Liver (tissue), 9 donors: ENCODE results near the gene SERPINA4. TPM values are rescaled to one million over a fixed set of nuclear protein-coding genes. Genes with fewer than 3 reads are reported as not detected.

Source experiments
- DNase-seq: peaks from one replicate; pipeline ENCODE4 v3.0.0-alpha.2; 2017; ENCODE audit warnings: low spot score
- H3K27ac ChIP-seq, 2 donors: one replicate each; pipeline ENCODE4 v1.7.0; 2013; ENCODE audit warnings: inconsistent platforms in 2 of 2, low read length in 2 of 2, control low read depth in 1 of 2, low read depth in 1 of 2, mild to moderate bottlenecking in 1 of 2
- H3K27me3 ChIP-seq, 4 donors: one replicate each; pipeline versions ENCODE4 v1.6.1 to v1.7.0; 2013; ENCODE audit warnings: low read length in 3 of 4, inconsistent platforms in 1 of 4, mild to moderate bottlenecking in 1 of 4, moderate library complexity in 1 of 4; ENCODE audit not compliant: control insufficient read depth in 4 of 4, insufficient read depth in 4 of 4
- H3K36me3 ChIP-seq, 4 donors: one replicate each; pipeline versions ENCODE4 v1.6.1 to v1.7.0; 2013; ENCODE audit warnings: low read length in 3 of 4, mild to moderate bottlenecking in 3 of 4, low read depth in 1 of 4, moderate library complexity in 1 of 4; ENCODE audit not compliant: control insufficient read depth in 4 of 4, insufficient read depth in 3 of 4
- H3K4me1 ChIP-seq, 4 donors: one replicate each; pipeline versions ENCODE4 v1.6.1 to v1.7.0; 2013; ENCODE audit warnings: low read length in 3 of 4, mild to moderate bottlenecking in 3 of 4, moderate library complexity in 1 of 4; ENCODE audit not compliant: control insufficient read depth in 4 of 4, insufficient read depth in 4 of 4
- H3K4me3 ChIP-seq, 3 donors: one replicate each; pipeline versions ENCODE4 v1.6.1 to v1.7.0; 2013; ENCODE audit warnings: low read length in 3 of 3, control low read depth in 1 of 3, low read depth in 1 of 3, mild to moderate bottlenecking in 1 of 3
- H3K9ac ChIP-seq, 2 donors: one replicate each; pipeline ENCODE4 v1.7.0; 2013; ENCODE audit warnings: low read length in 2 of 2, mild to moderate bottlenecking in 2 of 2, moderate library complexity in 2 of 2, control low read depth in 1 of 2, low read depth in 1 of 2
- H3K9me3 ChIP-seq, 4 donors: one replicate each; pipeline versions ENCODE4 v1.6.1 to v1.7.0; 2013; ENCODE audit warnings: low read length in 3 of 4; ENCODE audit not compliant: control insufficient read depth in 4 of 4
- CTCF ChIP-seq: fragments of 150-350 bp; IDR thresholded peaks from 2 replicates; pipeline ENCODE4 v1.5.1; 2017; ENCODE audit warnings: improper control_type of control experiment, low read depth, low read length; ENCODE audit not compliant: missing input control
- EGR1 ChIP-seq, 2 donors: IDR thresholded peaks; 2 replicates each; pipeline ENCODE4 v1.6.1; 2016 to 2018; ENCODE audit warnings: antibody characterized with exemption in 2 of 2, low read depth in 2 of 2
- FOXA1 ChIP-seq: IDR thresholded peaks from 2 replicates; pipeline ENCODE4 v1.6.1; 2016; ENCODE audit warnings: antibody characterized with exemption
- FOXA2 ChIP-seq: IDR thresholded peaks from 2 replicates; pipeline ENCODE4 v1.6.1; 2016; ENCODE audit warnings: antibody characterized with exemption
- GABPA ChIP-seq, 2 donors: IDR thresholded peaks in 1 of 2; conservative IDR thresholded peaks in 1 of 2; 2 replicates each; pipeline ENCODE4 v1.6.1; 2016; ENCODE audit warnings: antibody characterized with exemption in 2 of 2, mild to moderate bottlenecking in 1 of 2, moderate library complexity in 1 of 2
- HNF4A ChIP-seq, 2 donors: conservative IDR thresholded peaks; 2 replicates each; pipeline ENCODE4 v1.6.1; 2016; ENCODE audit warnings: antibody characterized with exemption in 2 of 2, mild to moderate bottlenecking in 2 of 2
- HNF4G ChIP-seq: IDR thresholded peaks from 2 replicates; pipeline ENCODE4 v1.6.1; 2016; ENCODE audit warnings: antibody characterized with exemption
- JUND ChIP-seq, 2 donors: IDR thresholded peaks; 2 replicates each; pipeline ENCODE4 v1.6.1; 2016; ENCODE audit warnings: antibody characterized with exemption in 2 of 2
- RAD21 ChIP-seq, 2 donors: IDR thresholded peaks; 2 replicates each; pipeline ENCODE4 v1.6.1; 2016; ENCODE audit warnings: antibody characterized with exemption in 2 of 2, mild to moderate bottlenecking in 2 of 2
- REST ChIP-seq: IDR thresholded peaks from 2 replicates; pipeline ENCODE4 v1.6.1; 2016; ENCODE audit warnings: antibody characterized with exemption, mild to moderate bottlenecking
- RXRA ChIP-seq, 2 donors: IDR thresholded peaks; 2 replicates each; pipeline ENCODE4 v1.6.1; 2017 to 2018; ENCODE audit warnings: antibody characterized with exemption in 2 of 2, mild to moderate bottlenecking in 1 of 2
- TAF1 ChIP-seq: conservative IDR thresholded peaks from 2 replicates; pipeline ENCODE4 v1.6.1; 2016; ENCODE audit warnings: antibody characterized with exemption, mild to moderate bottlenecking
- YY1 ChIP-seq: IDR thresholded peaks from 2 replicates; pipeline ENCODE4 v1.6.1; 2016; ENCODE audit warnings: antibody characterized with exemption, mild to moderate bottlenecking
- ZBTB33 ChIP-seq: IDR thresholded peaks from 2 replicates; pipeline ENCODE4 v1.6.1; 2016; ENCODE audit warnings: antibody characterized with exemption
- WGBS: extraction: QIAGEN DNeasy Blood & Tissue Kit; methylation state at CpG from one replicate; pipeline ENCODE4 v1.1.7; 2013; 5-methylcytosine and 5-hydroxymethylcytosine counted together
- polyA plus RNA-seq, 2 donors: library from polyadenylated mRNA; stranded (reverse) in 1 of 2; unstranded in 1 of 2; fragments of 200-250 nt in 1 of 2; fragments of >200 nt in 1 of 2; fragmentation: Nextera tagmentation in 1 of 2; extraction: Ambion mirVana in 1 of 2; gene quantifications; one replicate each; pipeline versions ENCODE4 v1.2.1 to v1.2.3, GENCODE V29; 2013 to 2015
- total RNA-seq, 2 donors: library from RNA; depleted of rRNA; stranded (reverse); fragments of >200 nt; gene quantifications; one replicate each; pipeline ENCODE4 v1.2.3, GENCODE V29; 2014
- TF ChIP-seq, protein P1 (sequence below): IDR thresholded peaks from 2 replicates; pipeline ENCODE4 v1.6.1; 2016; ENCODE audit warnings: antibody characterized with exemption
- TF ChIP-seq, protein P2 (sequence below): IDR thresholded peaks from 2 replicates; pipeline ENCODE4 v1.6.1; 2016; ENCODE audit warnings: antibody characterized with exemption
- donor health status: healthy.
- donor health status: healthy.
- donor health status: healthy.
- donor health status: healthy.
- donor health status: healthy.

SERPINA4 gene
- total and polyA plus RNA-seq, 4 donors = 50.5 to 150 (median 74.0) TPM

- Histone ChIP-seq H3K27ac (no peak overlapping the region), H3K4me3 (no peak overlapping the region), H3K4me1 (peaks cover 16 to 91% (median 72%) of the 10 kb centered on the region in 4 donors), H3K9ac (no peak overlapping the region), H3K27me3 (no peaks in the 10 kb centered on the region), H3K36me3 (peaks cover 0 to 12% (median 1%) of the 10 kb centered on the region in 4 donors), H3K9me3 (no peaks in the 10 kb centered on the region)
- WGBS = 49% methylated on average over 5 of the region's 5 CpGs
- peak in 1 of 2 donors; percentile 15 for TF ChIP-seq HNF4A (conservative IDR thresholded peaks at IDR 0.05)
- TF ChIP-seq, protein P1, sequence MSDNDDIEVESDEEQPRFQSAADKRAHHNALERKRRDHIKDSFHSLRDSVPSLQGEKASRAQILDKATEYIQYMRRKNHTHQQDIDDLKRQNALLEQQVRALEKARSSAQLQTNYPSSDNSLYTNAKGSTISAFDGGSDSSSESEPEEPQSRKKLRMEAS = no peak
- peak in 1 of 2 donors; percentile 11 for TF ChIP-seq RXRA (IDR thresholded peaks at IDR 0.05)
- TF ChIP-seq JUND (IDR thresholded peaks at IDR 0.05) = no peak
- no peak for DNase-seq
These were observed 23.5 kb downstream of the SERPINA4 start for GRCh38 chr14:94584591-94585280.

GRCh38 chr14:94586635-94587034 is 25.4 kb downstream of the SERPINA4 start:
- Histone ChIP-seq H3K9me3 (no peaks in the 10 kb centered on the region), H3K36me3 (peaks cover 4 to 26% (median 15%) of the 10 kb centered on the region in 4 donors), H3K4me3 (no peak overlapping the region), H3K27me3 (no peaks in the 10 kb centered on the region), H3K9ac (no peak overlapping the region), H3K4me1 (peaks cover 13 to 79% (median 62%) of the 10 kb centered on the region in 4 donors), H3K27ac (no peak overlapping the region)
- no peak for DNase-seq
- no peak for TF ChIP-seq HNF4G
- TF ChIP-seq RAD21 (IDR thresholded peaks at IDR 0.05) = no peak
- no peak for TF ChIP-seq JUND (IDR thresholded peaks at IDR 0.05)
- TF ChIP-seq, protein P2, sequence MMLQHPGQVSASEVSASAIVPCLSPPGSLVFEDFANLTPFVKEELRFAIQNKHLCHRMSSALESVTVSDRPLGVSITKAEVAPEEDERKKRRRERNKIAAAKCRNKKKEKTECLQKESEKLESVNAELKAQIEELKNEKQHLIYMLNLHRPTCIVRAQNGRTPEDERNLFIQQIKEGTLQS = no peak
- TF ChIP-seq EGR1 (IDR thresholded peaks at IDR 0.05; ENCODE audit: low read depth in 2 of 2) = no peak
- TF ChIP-seq CTCF = no peak
- TF ChIP-seq FOXA1 = no peak
- no peak for TF ChIP-seq RXRA (IDR thresholded peaks at IDR 0.05)
- no peak for TF ChIP-seq REST
- TF ChIP-seq FOXA2 = no peak
- TF ChIP-seq, protein P1 = no peak
- no peak for TF ChIP-seq YY1
- TF ChIP-seq TAF1 = no peak
- no peak for TF ChIP-seq GABPA (IDR thresholded peaks at IDR 0.05 in 1 of 2, conservative IDR thresholded peaks at IDR 0.05 in 1 of 2)
- no peak for TF ChIP-seq ZBTB33
- 84% methylated on average over 4 of the region's 4 CpGs for WGBS
